ENCODE measurements around the gene TMCO5A.
"Not testable (repeated sequence)": the region's sequence is repeated elsewhere in the genome, so short reads cannot be mapped to it uniquely, and the experiment has no call there.

The TMCO5A gene

DNA sequence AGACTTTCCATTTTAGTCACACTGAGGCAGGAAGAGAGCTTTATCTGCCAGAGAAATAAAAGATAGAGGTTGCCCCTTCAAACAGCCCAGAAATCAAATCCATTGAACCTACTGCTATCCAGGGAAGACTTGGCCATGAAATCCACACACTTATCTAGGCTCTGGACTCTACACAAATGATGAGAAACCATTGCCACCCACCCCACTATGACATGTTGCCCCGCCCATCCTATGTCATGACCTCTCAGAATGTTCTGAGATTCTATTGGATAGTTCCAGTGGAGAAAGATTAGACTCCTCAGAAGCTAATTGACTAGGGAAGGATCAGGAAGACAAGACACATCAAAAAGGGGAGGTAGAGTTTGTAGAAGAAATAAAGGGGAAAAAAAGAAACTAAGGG is at the start of gene TMCO5A:
TSS of gene TMCO5A (plus strand) at position 301 of the 400 bp plus-strand sequence. CDS start 1,684 bp downstream, outside the sequence.
- DNase-seq = no peak

DNA sequence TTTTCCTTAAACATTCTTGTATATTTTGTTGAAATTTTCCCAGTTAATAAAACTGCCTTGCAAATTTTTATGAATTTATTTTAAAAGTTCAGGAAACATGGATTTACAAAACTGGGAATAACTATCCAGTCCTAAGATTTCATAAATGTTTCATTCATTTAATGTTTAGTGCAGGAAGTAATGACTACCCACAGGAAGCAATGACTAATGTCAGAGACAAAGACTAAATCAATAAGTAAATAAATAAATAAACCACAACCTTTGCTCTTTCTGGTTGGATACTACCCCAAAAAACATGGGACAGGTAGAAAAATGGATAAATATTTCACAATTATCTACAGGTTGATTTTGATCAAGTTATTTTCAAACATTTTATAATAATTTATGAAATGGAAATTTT is 48.8 kb upstream of the TMCO5A start:
- DNase-seq = no peak

DNA sequence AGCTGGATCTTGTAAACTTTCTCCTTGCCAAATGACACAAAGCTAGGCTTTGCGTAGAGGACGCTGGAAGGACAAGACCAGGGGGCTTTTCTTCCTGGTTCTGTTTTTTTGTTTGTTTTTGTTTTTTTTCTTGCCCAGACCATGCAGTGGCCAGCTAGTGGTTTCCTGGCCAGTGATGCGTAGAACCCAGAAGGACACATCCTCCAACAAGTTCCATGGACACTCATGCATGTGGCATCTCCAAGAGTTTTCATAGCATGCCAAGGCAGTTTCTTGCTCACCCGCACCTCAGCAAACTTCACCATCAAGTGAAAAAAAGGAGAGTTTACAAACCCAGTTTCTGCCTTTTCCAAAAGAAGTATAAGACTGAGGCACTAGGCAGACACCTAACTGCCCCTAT is 46.1 kb upstream of the TMCO5A start:
- no peak for DNase-seq

DNA sequence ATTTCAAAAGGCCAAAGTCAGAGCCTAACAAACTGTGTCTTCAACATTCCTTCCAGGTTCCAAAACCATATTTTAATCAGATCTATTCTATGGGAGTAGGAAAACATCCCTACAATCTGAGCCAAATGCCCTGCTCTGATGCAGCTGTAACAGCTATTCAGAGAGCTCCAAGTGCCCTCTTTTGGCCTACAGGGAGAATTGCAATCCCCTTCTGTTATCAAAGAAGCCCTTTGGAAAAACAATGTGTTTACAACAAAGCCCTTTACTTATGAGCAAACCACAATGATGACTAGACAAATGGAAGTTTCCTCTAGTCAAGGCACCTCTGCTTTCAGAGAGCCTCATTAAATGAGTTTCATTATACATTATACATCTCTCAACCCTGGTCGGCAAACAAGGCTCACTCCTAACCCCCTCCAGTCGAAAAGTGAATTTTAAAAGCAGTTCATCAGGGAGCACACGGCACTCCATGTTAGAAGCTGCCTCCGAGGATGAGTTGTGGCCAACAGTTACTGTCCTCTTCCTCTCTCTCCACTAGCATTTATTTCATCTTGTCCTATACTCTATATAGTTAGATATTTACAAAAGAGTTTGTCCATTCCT is 42.6 kb upstream of the TMCO5A start:
- DNase-seq = peak in 1 of 2 experiments; percentile 49

DNA sequence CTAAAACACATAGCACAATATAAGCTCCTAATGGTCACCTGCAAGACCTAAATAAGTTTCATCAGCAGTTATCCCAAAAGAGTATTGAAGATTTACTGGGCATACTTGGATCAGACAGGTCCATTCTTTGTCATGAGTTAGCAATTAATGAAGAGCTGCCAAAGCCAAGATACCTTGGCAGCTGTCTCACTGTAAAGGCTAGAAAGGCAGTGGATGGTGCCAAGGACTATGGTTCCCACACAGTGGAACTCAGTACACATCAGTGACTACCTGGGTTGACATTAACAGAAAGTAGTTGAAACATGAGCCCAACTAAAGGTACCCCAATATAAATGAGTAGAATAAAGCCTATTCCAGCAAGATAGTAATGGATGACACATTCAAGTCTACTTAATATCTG is 41.1 kb upstream of the TMCO5A start:
- peak in 1 of 2 experiments; percentile 37 for DNase-seq

DNA sequence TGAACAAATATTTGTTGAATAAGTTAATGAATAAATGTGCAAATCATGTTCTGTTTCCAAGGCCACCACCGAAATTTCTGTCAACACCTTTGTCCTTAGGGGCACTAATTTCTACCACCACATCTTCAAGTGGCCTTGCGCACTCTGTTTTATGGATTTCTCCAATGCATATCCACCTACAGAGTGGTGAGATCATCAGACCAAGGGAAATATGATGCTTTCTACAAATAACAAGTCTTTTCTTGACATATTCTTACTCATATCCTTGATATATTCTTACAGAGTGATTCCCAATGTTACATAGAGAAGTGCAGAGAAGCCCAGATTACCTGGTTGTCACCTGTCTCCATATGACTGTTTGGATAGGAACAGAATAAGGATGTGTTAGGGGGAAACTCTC is 36.1 kb upstream of the TMCO5A start:
- DNase-seq = no peak

DNA sequence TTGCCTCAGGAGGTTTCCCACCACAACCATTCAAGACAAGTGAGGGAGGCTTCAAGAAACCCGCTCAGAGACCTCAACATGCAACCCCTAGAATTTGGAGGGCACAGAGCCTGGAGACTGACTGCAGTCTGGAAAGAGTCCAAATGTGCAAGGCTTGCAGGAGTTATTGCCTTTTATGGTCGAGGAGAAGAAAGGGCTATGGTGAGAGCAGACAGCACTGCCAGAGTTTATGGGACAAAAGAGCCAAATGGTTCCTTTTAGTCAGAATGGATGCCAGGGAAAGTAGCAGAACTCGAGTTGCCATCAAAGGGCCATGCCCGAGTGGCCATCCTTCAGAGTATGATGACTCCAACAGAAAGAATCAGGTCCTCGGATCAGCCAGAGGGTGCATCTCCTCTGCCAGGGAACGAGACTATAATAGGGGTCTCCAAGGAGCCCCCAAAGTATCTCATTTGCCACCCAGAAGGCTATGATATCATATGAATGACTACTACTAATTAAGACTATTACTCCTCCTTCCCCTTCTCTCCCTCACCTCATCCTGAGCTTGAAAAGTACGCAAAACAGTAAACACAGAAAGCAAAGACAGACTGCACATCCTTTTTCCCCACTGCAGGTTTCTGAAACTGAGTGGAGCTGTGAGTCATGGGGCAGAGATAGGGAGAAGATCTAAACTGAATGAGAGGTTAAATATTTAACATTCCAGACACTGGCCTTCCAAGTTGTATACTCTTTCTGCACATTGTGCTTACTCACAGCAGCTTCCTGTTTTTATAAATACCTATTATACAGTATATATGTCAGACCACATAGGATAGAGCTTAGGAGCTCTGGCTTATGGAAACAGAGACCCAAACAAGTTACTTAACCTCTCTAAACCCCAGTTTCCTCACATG is 33.9 kb upstream of the TMCO5A start:
- DNase-seq = peak in 1 of 2 experiments; percentile 54

DNA sequence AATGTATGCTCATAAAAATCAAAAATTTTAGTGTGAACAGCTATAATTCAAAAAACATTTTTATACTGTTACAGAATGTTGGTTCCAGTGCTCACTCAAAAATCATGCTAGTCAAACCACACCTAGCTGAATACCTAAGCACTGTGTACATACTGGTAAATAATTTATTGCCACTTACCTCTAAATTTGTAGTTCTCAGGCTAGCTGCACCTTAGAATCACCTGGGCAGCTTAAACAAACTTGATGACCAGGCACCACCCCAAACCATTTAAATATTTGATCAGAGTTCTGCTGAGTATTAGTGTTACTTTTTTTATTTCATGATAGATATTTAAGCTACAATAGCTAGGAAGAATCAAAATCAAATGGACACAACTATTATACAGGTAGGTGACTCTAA is 32.3 kb upstream of the TMCO5A start:
- no peak for DNase-seq

DNA sequence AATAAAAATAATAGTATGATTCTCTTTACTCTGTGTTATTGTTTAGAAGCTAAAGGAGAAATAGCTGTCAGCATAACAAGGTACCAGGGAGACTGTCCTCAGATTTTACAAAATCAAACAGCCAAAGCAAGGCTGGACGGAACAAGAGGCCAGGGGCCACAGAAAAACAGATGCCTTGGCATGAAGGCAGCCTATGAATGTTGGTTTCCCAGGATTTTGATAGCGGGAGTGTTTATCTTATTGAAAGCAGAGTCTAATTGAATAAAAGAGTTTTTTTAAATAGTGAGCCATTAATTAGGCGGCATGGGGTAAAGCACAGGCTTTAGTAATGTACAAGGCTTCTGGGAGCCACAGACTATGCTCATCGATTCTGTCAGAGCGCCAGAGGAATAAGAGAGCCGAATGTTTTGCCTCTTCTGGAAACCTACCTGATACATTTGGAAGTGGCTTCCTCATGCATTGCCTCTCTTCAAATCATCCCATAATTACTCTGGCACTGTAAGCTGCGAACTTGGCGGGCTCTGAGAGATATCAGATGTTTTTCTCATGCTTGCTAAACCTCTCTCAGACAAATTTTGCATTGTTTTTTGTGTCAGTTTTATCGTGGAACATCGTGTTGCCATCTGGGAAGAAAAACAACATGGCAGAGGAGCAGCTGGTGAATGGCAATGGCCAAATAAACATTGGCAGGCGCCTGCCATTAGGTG is 30.4 kb upstream of the TMCO5A start:
- peak; percentile 64 to 86 for DNase-seq

DNA sequence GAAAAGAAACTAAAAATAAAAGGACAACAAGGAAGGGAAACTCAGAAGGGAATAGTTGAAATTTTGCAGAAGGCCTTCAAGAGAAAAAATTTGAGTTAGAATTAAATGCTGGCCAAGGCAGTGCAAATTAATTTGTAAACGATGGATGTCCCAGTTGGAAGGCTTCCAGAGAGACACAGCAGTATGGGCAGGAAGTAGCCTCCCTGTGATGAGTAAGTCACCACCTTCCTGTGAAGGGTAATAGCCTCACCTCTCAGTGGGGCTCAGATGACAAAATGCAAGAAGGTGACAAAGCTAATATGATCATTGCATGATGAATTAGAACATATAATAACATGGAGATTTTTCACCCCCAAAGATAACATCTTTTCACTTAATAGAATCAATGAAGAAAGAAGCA is 27.3 kb upstream of the TMCO5A start:
- peak in 1 of 2 experiments; percentile 1 for DNase-seq

DNA sequence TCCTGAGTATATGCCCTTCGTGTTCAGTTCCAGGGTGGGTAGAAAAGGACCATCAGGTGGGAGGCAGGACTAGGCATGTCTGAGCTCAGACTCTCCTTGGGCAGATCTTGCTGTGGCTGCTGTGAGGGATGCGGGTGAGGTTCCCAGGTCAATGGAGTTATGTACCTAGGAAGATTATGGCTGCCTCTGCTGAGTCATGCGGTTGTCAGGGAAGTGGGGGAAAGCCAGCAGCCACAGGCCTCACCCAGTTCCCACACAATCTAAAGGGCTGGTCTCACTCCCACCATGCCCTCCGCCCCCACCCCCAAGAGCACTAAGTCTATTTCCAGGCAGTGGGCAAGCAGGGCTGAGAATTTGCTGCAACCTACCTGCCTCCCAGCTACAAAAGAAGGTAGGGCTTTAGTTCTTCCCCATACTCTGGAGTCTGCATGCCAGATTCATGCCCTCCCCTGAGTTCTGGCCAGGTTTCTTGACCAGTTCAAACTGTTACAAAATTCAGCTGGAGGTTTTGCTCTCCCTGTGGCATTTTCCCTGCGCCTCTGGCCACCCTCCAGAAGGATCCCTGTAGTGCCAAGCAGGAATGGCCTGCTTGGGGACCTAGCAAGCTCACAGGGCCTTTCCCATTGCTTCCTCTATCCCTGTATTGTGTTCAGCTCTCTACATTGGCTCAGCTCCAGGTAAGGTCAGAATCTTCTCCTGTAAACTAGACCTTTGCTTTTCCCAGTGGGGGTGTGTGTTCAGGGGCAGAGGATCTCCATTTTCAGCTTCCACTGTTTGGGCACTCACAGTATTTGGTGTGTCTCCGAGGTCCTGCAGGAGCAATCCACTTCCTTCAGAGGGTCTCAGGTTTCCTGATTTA is 12.7 kb upstream of the TMCO5A start:
- DNase-seq = no peak

DNA sequence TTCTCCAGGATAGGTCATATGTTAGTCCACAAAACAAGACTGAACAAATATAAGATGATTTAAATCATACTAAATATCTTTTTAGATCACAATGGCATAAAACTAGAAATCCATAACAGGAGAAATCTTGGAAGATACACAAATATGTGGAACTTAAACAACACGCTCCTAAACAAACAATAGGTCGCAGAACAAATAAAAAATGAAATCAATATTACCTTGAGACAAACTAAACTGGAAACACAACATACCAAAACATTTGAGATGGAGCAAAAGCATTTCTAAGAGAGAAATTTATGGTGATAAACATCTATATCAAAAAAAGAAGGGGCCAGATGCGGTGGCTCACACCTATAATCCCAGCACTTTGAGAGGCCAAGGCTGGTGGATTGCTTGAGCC is 8.3 kb upstream of the TMCO5A start:
- no peak for DNase-seq

DNA sequence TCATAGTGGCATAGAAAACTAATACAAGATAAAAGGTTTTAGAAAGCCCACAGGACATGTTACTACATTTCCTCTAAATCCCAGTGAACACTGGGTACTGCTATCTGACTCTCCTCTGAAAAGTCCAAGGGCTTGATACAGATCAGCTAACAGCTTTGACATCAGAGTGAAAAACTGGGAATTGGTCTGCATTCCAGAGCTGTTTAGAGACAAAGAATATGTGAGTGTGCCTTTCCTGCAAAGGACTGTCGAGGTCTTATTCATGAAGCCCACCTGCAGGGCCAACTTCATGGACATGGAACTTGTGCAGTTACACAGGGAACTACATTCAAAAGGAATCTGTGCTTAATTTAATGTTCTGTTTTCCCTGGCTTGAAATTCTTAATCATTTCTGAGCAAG is 5.2 kb upstream of the TMCO5A start:
- no peak for DNase-seq

DNA sequence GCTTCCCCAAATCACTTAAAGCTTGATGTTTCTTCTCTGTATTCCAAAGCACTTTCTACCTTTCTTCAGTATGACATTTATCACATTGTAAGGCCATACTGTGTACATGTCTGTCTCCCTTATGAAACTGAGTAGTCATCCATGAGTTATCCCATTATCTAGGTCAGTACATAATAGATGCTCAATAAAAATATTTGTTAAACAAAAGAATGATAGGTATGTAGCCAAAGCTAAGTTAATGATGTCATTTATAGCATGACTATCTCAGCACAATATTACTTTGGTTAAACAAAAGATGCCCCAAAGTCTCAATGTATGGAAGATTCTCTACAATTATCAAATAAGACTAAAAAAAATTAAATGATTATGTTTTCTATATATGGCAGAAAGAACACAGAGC is 3.1 kb upstream of the TMCO5A start:
- no peak for DNase-seq

DNA sequence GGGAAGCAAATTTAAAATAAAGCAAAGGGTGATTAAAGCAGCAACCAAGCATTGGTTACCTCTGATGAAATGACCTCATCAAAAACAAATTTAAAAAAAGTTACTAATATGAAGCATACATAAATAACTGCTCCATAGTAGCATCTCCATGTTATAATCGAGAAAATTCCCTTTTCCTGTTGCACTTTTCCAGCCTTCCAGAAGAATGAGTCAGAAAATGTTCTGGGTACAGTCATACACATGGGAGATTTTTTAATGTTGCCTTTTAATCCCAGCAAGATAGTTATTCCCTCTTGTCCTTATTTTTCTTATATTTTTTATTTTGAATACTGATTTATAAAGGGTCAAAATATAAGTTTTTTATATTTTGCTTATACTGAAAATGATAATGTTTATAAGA is 2.6 kb upstream of the TMCO5A start:
- DNase-seq = no peak

DNA sequence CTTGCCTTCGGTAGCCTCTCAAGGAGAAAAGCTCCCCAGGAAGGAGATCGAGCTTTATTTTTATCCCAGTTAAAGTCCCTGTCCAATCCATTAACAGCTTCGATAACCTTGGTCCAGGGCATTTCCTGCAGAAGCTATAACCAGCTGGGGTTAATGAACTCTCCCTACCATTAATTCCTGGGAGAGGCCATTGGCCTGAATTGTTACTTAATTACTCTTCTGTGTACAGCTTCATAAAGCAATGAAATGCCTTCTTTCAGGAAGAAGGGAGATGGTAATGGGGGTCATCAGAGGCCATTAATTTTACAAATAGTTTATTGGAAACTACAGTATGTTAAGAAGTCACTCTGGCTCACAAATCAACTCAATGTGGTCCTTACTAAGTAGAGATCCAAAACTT is 1.9 kb upstream of the TMCO5A start:
- DNase-seq = no peak

DNA sequence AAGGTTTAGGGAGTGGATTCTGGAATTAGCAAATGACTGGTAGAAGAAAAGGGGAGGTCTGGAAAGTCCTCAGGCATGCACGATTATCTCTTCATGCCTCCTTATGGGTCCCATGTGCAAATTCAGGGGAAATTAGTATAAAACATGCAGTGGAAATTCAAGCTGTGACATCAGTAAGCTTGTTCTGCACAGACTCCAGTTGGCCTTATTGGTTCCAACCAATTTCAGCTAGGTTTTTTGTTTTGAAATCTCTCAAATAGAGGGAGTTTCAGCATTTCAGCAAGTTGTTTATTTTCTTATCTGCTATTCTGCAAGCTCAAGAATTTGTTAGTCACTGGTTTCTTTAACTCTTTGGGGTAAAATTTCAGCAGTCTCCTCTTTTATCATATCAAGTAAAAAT is 774 bp upstream of the TMCO5A start:
- DNase-seq = no peak

DNA sequence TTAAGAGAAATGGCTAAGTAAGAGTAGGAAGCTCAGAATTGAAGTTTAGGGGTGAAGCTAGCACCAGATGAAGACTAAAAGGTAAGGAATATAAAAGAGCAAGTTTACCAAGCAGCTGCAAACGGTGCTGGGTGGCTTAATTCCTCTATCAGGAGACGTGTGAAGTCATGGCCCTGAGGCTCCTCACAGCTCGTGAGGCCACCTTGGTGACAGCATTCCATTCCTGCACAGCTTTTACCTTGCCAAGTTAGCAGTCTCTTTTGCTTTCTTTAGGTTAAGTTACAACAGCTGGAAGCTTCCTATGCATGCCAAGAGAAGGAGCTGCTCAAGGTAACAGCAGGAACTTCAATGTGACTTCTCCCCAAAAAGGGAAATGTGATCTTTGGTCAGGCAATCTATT is 6.4 kb downstream of the TMCO5A start:
- no peak for DNase-seq

DNA sequence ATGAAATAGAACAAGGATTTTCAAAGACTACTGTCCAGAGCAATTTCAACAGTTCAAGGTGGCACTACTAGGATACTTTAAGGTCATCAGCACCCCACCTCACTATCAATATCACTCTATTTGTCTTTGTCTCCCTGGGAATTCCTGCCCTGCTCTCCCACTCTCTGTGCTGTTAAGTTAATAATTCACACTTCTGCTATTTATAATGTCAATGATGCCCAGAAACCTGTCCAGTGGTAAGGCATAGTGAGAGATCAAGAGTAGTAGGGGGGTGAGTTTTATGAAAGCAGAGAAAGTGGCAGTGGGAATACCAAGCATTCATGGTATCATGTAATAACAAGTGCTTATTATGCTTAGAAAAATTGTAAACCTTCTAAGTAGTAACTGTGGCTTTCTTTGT is 7.3 kb downstream of the TMCO5A start:
- DNase-seq = no peak

DNA sequence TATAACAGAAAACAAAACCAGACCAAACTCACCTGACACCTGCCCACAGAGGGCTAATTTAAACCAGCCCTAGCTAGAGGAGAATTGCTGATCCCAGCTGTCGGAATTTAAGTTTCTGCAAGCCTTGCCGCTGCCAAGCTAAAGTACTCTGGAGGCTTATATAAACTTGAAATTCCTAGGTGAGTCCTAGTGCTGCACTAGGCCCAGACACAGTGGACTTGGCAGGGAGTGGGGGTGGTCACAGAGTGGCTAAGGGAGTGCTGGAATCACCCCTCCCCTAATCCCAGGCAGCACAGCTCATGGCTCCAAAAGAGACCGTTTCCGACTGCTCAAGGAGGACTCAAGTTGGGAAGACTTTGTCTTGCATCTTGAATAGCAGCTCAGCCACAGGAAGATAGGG is 17.6 kb downstream of the TMCO5A start:
- DNase-seq = no peak

DNA sequence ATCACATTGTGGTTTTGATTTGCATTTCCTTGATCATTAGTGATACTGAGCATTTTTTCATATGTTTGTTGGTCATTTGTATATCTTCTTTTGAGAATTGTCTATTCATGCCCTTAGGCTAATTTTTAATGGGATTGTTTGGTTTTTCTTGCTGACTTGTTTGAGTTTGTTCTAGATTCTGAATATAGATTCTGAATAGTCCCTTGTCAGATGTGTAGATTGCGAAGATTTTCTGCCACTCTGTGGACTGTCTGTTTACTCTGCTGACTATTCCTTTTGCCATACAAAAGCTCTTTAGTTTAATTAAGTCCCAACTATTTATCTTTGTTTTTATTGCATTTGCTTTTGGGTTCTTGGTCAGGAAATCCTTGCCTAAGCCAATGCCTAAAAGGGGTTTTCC is 26.3 kb downstream of the TMCO5A start:
- DNase-seq = not testable (repeated sequence)

DNA sequence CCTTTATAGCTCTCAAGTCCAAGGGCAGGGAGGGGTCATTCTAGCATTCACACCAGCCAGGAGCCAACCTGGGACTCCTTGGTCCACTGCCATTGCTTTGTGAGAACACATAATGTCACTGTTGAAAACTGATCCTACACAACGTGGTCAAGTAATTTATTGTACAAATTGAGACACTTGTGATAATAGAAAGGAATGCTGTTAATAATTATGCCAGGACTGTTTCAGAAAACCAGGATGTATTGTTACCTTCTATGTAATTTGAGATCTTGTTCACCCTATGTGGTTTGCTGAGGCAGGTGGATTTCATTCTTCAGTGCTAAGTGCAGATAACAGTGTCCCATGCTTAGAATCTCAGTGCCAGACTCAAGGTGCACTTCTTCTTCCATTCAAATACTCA is 33.3 kb downstream of the TMCO5A start:
- no peak for DNase-seq

DNA sequence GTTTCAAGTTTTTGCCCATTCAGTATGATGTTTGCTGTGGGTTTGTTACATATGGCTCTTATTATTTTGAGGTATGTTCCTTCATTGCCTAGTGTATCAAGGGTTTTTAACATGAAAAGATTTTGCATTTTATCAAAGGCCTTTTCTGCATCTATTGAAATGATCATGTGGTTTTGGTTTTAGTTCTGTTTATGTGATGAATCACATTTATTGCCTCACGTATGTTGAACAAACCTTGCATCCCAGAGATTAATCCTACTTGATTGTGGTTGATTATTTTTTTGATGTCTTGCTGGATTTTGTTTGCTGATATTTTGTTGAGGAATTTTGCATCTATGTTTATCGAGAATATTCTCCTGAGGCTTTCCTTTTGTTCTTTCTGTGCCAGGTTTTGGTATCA is 39.4 kb downstream of the TMCO5A start:
- no peak for DNase-seq
